GM12801 (cell line): ENCODE results near the gene BCDIN3D.

Source experiments
- TF ChIP-seq, protein P1 (sequence below): IDR thresholded peaks from one replicate; pipeline ENCODE4 v1.5.1; 2011; ENCODE audit warnings: control low read depth; ENCODE audit not compliant: insufficient read length; ENCODE audit errors: extremely low read depth

BCDIN3D gene, protein sequence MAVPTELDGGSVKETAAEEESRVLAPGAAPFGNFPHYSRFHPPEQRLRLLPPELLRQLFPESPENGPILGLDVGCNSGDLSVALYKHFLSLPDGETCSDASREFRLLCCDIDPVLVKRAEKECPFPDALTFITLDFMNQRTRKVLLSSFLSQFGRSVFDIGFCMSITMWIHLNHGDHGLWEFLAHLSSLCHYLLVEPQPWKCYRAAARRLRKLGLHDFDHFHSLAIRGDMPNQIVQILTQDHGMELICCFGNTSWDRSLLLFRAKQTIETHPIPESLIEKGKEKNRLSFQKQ

DNA sequence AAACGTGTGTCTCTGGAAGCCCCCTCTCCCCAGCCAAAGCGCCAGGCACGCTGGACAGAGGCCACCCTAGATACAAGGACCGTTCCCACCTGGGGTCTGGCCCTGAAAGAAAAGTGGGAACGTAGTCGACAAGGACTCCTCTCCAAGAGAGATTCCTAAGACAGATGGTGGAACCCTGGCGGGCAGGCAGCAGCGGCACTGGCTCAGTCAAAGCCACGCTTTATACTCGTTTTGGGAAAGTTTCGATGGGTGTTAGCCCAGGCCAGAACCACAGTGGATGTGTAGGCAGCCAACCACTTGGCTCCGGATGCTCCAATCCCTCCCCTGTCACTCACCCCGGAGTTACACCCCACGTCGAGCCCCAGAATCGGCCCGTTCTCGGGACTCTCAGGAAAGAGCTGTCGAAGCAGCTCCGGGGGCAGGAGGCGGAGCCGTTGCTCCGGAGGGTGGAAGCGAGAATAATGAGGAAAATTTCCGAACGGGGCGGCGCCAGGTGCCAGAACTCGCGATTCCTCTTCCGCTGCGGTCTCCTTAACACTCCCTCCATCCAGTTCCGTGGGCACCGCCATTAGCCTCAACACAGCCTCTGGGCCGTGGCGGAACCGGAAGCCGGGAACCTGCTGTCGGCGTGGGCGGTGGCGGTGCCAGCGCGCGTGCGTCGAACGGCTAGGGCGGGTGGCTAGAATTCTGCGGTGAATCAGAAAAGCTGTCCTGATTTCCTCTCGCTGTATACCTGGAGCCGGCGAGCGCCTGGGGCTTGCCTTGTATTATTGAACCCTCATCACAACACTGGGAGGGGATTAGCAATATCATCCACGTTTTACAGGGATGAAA, at the start of gene BCDIN3D:
BCDIN3D (minus strand) TSS at position 588 of the 834 bp plus-strand sequence; CDS start at position 569, 19 bp downstream.
- TF ChIP-seq, protein P1, sequence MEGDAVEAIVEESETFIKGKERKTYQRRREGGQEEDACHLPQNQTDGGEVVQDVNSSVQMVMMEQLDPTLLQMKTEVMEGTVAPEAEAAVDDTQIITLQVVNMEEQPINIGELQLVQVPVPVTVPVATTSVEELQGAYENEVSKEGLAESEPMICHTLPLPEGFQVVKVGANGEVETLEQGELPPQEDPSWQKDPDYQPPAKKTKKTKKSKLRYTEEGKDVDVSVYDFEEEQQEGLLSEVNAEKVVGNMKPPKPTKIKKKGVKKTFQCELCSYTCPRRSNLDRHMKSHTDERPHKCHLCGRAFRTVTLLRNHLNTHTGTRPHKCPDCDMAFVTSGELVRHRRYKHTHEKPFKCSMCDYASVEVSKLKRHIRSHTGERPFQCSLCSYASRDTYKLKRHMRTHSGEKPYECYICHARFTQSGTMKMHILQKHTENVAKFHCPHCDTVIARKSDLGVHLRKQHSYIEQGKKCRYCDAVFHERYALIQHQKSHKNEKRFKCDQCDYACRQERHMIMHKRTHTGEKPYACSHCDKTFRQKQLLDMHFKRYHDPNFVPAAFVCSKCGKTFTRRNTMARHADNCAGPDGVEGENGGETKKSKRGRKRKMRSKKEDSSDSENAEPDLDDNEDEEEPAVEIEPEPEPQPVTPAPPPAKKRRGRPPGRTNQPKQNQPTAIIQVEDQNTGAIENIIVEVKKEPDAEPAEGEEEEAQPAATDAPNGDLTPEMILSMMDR = no peak

DNA sequence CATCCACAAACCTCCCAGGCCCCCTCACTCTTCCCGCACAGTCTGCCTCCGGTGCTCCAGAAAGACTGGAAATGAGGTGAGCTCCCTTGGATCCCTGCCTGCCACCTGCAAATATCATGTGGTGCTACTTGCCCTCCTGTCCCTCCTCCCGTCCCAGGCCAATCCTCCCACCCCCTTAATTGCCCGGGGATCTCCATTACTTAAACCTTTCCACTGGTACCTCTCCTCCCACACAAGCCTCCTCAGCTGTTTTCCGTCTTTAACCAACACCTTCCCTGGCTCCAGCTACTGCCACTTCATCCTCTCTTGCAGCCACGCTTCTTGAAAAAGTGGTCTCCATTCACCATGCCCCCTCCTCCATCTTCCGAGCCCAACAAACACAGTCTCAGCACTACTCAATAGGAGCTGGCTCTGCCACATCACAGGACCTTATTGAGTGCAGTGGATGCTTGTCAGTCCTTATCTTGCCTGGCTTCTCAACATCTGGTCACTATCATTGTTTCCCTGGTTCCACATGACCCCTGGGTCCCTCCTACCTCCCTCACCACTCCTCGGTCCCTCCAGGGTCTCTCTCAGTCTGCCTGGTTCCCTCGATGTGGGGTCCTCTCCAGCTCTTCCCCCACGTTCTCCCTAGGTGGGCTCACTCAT, 49.3 kb upstream of the BCDIN3D start:
- TF ChIP-seq, protein P1 = no peak

DNA sequence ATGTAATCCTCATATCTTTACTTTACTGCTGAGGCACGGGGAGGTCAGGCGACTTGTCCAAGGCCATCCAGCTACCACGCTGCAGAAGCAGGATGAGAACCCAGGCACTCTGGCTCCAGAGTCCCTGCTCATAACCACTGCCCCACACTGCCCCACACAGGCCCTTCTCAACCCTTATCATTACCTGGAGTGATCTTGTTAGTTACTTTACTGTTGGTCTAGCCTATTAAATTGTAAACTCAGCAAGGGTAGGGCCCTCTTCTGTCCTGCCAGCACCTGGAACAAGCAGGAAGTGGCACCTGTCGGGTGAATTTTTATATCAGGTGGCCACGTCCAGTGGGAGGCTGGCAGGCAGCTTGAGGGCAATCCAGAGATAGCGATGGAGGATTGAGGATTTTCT, 48.6 kb upstream of the BCDIN3D start:
- TF ChIP-seq, protein P1 = no peak

DNA sequence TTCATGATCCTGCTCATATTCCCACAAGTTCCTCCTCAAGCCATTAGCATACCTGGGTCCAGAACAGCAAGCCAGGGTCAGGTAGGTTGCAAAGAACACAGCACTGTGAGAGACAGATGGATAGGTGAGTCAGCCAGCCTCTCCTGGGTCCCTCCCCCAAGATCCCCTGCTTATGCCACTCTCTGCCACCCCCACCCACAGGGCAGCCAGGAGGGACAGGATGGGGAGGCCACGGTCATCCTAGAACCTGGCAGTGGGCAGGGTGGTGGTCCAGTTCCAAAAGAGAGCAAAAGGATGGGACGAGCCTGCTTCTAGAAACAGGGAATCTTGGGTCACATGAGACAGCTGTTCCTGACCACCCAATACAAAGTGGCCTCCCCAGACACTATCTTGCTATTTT, 48.1 kb upstream of the BCDIN3D start:
- TF ChIP-seq, protein P1 = no peak

DNA sequence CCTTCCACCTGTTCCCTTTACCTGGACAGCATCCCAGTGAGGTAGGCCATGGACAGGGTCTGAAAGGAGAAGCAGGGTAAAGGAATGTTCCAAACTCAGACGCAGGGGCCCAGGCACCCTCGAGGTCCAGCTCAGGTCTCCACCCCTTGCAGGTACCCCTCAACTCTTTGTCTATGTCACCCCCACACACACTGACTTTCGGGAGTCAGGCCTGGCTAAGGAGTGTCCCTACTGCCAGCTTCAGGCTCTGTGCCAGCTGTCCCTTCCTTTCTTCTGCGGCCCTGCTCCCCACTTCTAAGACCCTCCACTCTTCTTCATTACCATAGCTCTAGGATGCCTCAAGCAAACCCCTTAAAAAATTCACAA, 47.2 kb upstream of the BCDIN3D start:
- TF ChIP-seq, protein P1 = no peak

DNA sequence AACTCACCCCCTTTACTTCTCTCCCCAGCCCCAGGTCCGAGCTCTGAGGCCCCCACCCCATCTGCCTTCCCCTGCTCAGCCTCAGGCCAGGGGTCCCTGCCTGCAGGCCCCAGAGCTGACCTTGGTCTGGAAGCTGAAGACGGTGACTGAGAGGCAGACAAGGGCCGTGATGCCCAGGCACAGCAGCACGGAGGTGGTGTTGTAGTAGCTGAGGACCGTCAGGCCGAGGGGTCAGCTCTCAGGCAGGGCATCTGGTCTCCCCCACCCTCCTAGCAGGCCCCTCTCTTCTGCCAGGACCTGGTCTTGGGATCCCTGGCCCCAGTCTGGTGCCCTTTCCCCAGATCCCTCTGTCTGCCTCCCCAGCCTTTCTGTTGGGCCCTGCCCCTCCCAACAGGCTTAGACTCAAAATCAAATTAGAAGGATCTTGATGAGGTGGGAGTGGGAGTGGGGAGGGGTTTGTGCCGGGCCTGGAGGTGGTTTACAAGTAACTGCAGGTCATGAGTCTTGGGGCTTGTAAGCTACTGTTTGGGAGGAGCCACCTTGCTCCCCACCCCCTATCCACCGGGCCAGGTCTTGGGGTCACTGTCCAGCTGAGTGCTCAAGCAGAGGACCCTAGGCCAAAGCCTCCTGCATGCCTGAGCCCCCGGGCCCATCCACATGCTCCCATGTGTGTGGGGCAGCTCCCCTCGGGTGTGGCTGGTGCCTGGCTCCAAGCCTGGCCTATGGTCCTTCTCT, 46.6 kb upstream of the BCDIN3D start:
- TF ChIP-seq, protein P1 = no peak
